SK-N-MC (cell line): Measurements from ENCODE around the gene CNIH2.

Source experiments
- DNase-seq: peaks from one replicate; pipeline ENCODE4 v3.0.0-alpha.2; 2011; ENCODE audit warnings: low read depth, low spot score
- H3K27ac ChIP-seq: fragments of 200-600 bp; sonication (generic); 2 replicates; pipeline ENCODE4 v1.5.1; 2016; ENCODE audit warnings: mixed run types
- H3K36me3 ChIP-seq: fragments of 200-600 bp; sonication (generic); 2 replicates; pipeline ENCODE4 v1.6.1; 2017; ENCODE audit warnings: antibody characterized with exemption, low read length, mixed read lengths; ENCODE audit not compliant: insufficient read depth
- H3K4me3 ChIP-seq: fragments of 200-600 bp; sonication (generic); 2 replicates; pipeline ENCODE4 v1.5.1; 2016
- H3K9ac ChIP-seq: fragments of 200-600 bp; sonication (generic); 2 replicates; pipeline ENCODE4 v1.8.0; 2017; ENCODE audit warnings: mixed run types, mixed read lengths; ENCODE audit not compliant: insufficient read length
- H3K9me3 ChIP-seq: fragments of 200-600 bp; sonication (generic); 2 replicates; pipeline ENCODE4 v1.6.1; 2017; ENCODE audit warnings: low read depth, mild to moderate bottlenecking, antibody characterized with exemption, low read length, moderate library complexity, mixed read lengths
- EZH2 ChIP-seq: fragments of 200-600 bp; sonication (generic); IDR thresholded peaks from one replicate; pipeline ENCODE4 v1.6.1; 2017; ENCODE audit warnings: antibody characterized with exemption
- FOXP2 ChIP-seq: optimal IDR thresholded peaks from 2 replicates; pipeline ENCODE3; 2011; ENCODE audit warnings: mild to moderate bottlenecking, moderate library complexity; ENCODE audit not compliant: insufficient read depth; ENCODE audit errors: extremely low read length, control extremely low read depth
- POLR2AphosphoS5 ChIP-seq: IDR thresholded peaks from 2 replicates; pipeline ENCODE4 v1.6.1; 2012; ENCODE audit warnings: mild to moderate bottlenecking, low read depth, low read length, borderline replicate concordance

Gene CNIH2

DNA sequence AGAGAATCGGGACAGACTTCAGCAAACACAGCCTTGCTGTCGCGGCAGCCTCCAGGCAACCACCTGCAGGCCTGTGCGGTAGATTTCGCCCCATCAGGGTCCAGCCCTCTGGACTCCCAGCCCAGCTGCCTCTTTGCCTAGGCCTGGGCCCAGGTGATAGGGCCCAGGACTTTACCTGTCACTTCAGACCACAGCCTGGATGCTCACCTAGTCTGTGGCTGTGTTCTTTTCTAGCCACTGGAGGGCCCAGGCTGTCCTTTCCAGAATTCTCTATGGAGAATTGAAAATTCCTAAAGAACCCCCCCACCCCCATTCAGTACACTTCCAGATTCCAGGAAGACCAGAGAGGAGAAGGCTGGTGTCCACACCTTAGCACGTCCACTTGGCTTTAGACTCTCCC lies 40.1 kb upstream of the CNIH2 start:
- DNase-seq: no peak
- no peak overlapping the region for H3K9ac ChIP-seq
- H3K4me3 ChIP-seq: no peak overlapping the region
- H3K9me3 ChIP-seq: no peaks in the 10 kb centered on the region
- TF ChIP-seq FOXP2: no peak
- TF ChIP-seq EZH2: no peak
- TF ChIP-seq POLR2AphosphoS5: no peak
- H3K36me3 ChIP-seq: no peaks in the 10 kb centered on the region; the same call in 1 of the 2 replicates
- H3K27ac ChIP-seq: no peak overlapping the region

DNA sequence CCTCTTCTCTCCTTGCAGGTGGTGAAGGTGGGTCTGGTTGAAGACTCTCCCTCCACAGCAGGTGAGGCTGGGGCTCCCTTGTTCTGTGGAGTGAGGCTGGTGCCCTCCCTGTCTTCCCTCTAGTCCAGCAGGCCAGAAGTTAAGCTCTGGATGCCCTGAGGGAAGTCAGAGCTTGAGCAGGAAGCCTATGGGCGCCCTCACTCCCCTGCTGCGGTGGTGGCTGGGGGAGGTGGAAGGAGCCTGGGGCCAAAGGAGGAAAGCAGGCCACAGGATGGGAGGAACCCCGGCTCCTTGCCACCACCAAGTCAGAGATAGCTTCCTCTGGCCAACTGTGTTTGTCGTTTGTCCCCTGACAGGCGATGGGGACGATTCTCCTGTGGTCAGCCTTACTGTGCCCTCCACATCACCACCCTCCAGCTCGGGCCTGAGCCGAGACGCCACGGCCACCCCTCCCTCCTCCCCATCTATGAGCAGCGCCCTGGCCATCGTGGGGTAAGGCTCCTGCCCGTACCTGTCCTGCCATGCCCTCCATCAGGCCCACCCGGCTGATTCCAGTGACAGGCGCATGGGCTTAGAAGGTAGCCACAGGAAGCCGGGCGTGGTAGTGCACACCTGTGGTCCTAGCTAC lies 39.1 kb upstream of the CNIH2 start:
- no peaks in the 10 kb centered on the region for H3K9me3 ChIP-seq
- no peaks in the 10 kb centered on the region; the same call in 1 of the 2 replicates for H3K36me3 ChIP-seq
- H3K27ac ChIP-seq: no peak overlapping the region
- no peak for TF ChIP-seq POLR2AphosphoS5
- no peak for TF ChIP-seq FOXP2
- no peak for TF ChIP-seq EZH2
- no peak for DNase-seq
- no peak overlapping the region for H3K4me3 ChIP-seq
- no peak overlapping the region for H3K9ac ChIP-seq

DNA sequence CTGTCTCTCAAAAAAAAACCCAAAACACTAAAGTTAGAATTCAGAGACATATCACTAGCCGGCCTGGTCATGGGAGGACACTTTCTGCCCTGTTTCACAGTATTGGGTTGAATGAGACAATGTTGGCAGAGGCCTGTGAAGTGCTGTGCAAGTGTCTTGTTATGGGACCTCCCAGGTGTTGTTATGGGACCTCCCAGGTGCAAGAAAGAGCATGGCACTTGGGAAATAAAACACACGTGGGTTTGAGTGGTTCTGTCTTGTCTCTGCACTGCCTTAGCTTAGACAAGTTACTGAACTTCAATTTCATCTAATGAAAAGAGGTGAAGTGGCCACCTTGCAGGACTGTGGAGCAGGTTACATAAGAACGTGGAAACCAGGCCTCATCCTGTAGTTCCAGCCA lies 38.5 kb upstream of the CNIH2 start:
- H3K36me3 ChIP-seq: no peaks in the 10 kb centered on the region; the same call in 1 of the 2 replicates
- DNase-seq: no peak

DNA sequence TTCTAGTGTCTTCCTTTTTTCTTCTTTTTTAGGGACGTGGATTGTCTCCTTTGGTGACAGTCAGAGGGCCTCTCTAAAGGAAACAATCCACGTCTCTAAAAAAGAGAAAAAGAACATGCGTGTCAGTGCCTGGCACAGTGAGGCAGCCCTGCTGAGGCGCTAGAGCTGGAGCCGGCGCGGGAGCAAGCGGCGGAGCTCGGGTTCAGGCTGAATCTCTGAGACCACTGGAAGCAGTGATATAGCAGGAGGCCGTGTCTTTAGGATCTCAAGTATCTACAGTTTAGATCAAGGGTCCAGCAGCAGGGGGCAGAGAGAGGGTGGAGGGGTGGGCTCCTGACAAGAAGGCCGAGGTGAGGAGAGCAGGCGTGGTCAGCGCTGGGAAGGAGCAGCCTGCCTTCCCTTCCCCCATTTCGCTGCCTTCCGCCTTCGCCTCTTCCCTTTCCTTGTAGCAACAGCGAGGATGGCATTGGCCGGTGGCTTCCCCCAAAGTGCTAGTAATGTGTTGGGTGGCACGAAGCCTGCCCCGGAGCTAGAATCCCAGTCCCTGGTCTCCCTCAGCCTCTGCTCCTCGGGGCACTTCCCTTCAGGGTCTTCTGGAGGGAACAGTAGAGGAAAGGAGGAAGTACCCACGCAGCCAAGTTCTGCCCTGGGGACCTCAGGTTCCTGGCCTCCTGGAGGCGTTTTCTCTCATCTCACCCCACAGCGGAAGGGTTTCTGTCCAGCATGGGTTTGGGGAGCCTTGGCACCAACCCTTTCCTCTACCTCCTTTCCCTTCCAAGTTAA lies 37.8 kb upstream of the CNIH2 start:
- Histone ChIP-seq H3K4me3 (no peak overlapping the region), H3K36me3 (no peaks in the 10 kb centered on the region; the same call in 1 of the 2 replicates), H3K9ac (no peak overlapping the region), H3K27ac (peak overlapping the region; percentile 50; the same call in 1 of the 2 replicates), H3K9me3 (no peaks in the 10 kb centered on the region)
- no peak for TF ChIP-seq EZH2
- no peak for TF ChIP-seq FOXP2
- TF ChIP-seq POLR2AphosphoS5: no peak
- no peak for DNase-seq

More for the DNA sequence above, 38.5 kb upstream of the CNIH2 start:
- Histone ChIP-seq H3K27ac (no peak overlapping the region), H3K9me3 (no peaks in the 10 kb centered on the region), H3K4me3 (no peak overlapping the region), H3K9ac (no peak overlapping the region)
- TF ChIP-seq POLR2AphosphoS5 (no peak), FOXP2 (no peak), EZH2 (no peak)

DNA sequence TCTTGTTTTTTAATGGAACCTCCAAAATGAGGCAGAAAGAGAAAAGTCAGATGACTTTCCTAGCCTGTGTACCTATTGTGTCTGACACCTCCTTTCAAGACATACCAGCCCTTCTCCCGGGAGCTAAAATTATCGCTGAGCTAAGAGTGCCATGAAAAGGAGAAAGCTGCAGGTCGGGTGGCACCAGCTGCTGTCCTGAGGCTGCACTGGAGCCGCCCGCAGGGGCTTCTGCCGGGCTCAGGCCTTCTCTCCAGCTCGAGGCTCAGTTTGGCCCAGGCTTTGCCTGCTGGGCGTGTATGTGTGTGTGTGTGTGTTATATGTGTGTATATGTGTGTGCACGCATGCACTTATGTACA lies 37.2 kb upstream of the CNIH2 start:
- DNase-seq: no peak
- Histone ChIP-seq H3K36me3 (no peaks in the 10 kb centered on the region; the same call in 1 of the 2 replicates), H3K4me3 (no peak overlapping the region), H3K27ac (peak overlapping the region; percentile 50; the same call in 1 of the 2 replicates), H3K9me3 (no peaks in the 10 kb centered on the region), H3K9ac (no peak overlapping the region)
- TF ChIP-seq POLR2AphosphoS5: no peak
- TF ChIP-seq EZH2: no peak
- no peak for TF ChIP-seq FOXP2

DNA sequence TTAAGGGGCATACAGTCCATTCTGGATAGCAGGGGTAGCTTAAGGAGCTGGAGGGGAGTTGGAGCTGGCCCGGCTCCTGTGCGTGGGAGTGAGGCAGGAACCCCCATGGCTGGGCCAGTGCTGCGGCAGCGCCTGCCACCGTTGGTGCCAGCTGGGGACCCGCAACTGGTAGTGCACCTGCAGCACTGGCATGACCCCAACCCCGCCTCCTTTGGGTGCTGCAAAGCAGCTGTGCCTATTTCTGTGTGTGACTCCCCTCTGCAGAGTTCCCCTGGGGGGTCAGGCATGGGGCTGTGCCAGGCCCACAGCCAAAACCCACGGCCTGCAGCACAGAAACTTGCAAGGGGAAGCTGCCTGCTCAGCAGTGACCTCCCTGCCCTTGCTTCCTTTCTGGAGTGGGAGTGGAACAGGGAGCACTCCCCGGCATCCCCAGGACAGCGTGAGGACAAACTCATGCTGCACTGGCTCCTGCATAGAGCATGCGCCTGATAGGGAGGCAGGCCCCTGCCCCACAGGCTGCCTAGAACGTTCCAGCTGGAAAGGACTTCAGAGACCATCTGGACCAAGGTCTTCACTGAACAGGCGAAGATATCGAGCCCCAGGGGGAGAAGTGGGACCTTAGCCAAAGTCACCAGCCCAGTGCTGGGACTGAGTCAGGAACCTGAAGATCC lies 35.7 kb upstream of the CNIH2 start:
- DNase-seq: no peak
- Histone ChIP-seq H3K9ac (no peak overlapping the region), H3K4me3 (no peak overlapping the region), H3K27ac (no peak overlapping the region), H3K9me3 (no peaks in the 10 kb centered on the region), H3K36me3 (no peaks in the 10 kb centered on the region; the same call in 1 of the 2 replicates)
- TF ChIP-seq POLR2AphosphoS5: no peak
- TF ChIP-seq EZH2: no peak
- TF ChIP-seq FOXP2: no peak

DNA sequence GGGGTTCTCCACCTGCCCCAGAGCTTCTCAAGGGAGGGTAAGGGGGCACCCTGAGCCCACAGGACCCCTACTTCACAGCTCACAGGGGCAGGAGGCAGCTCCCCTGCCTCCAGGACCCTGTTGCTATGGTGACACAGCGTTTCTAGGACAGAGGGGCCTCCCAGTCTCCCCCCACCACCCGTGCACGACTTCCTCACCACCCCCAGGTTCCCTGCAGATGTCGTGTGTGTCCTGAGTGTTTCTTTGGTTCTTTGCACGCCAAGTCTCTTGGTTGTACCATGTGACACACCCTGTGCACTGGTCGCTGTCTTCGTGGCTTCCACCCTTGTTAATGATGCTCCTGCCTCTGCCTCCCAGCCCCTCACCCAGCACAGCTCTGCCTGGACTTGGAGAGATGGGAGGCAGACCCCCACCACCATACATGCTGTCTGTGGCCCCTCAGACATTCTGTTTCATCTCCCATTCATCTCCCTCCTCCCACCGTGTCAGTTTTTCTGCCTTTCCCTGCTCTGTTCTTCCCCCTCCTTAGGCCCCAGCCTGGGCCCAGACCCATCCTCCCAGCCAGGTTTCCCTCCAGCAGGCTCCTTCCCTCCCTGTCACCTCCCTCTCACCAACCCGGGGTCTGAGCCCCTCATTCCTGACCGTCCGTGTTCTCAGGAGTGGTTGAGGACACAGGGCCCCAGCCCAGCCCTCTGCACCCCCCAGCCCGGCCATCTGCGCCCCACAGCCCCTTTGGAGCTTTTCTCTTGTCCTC lies 34.0 kb upstream of the CNIH2 start:
- TF ChIP-seq EZH2 (no peak), FOXP2 (no peak), POLR2AphosphoS5 (no peak)
- no peak for DNase-seq
- Histone ChIP-seq H3K27ac (no peak overlapping the region), H3K4me3 (no peak overlapping the region), H3K9ac (no peak overlapping the region), H3K36me3 (no peaks in the 10 kb centered on the region; the same call in 1 of the 2 replicates), H3K9me3 (no peaks in the 10 kb centered on the region)
